ENCODE results near the gene PRM1.

Gene PRM1

DNA sequence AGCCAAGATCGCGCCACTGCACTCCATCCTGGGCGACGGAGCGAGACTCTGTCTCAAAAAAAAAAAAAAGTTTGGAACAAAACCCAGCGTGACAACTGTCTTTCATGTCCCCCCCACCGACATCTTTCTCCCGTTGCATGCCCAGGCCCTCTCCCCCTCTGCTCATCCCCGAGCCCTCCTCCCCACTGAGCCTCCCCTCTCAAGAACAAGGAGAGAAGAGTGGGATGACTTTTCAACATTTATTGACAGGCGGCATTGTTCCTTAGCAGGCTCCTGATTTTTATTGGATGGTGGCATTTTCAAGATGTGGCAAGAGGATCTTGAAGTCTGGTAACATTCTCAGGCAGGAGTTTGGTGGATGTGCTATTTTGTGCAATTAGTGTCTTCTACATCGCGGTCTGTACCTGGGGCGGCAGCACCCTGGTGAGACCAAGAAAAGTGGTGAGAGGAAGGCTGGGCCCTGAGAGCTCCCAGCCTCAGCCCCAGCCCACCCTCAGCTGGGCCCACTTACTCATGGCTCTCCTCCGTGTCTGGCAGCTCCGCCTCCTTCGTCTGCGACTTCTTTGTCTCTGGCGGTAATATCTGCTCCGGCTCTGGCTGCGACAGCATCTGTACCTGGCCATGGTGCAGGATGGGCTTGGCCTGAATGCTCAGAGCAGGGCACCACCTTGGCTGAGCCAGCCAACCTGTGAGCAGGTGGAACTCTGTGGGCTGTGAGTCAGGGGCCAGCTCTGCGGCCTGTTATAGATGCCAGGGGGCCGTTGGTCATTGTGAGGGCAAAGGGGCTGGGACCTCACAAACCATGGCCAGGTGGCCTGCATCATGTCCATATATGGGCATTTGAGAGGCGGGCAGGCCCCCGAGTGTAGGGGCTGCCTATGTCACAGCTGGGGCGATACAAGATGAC is at the start of gene PRM1:
Gene PRM1 (minus strand): TSS at position 715 of the 907 bp plus-strand sequence. CDS start 92 bp downstream, at position 623.
- no peak for DNase-seq

- DNase-seq: no peak
Measured at GRCh38 chr16:11330526-11331237, 49.6 kb upstream of the PRM1 start.

GRCh38 chr16:11329891-11330290 is 48.8 kb upstream of the PRM1 start:
- DNase-seq: no peak

GRCh38 chr16:11329071-11329491 is 48.0 kb upstream of the PRM1 start:
- no peak for DNase-seq

GRCh38 chr16:11328172-11329070 is 47.3 kb upstream of the PRM1 start:
- DNase-seq: no peak

DNA sequence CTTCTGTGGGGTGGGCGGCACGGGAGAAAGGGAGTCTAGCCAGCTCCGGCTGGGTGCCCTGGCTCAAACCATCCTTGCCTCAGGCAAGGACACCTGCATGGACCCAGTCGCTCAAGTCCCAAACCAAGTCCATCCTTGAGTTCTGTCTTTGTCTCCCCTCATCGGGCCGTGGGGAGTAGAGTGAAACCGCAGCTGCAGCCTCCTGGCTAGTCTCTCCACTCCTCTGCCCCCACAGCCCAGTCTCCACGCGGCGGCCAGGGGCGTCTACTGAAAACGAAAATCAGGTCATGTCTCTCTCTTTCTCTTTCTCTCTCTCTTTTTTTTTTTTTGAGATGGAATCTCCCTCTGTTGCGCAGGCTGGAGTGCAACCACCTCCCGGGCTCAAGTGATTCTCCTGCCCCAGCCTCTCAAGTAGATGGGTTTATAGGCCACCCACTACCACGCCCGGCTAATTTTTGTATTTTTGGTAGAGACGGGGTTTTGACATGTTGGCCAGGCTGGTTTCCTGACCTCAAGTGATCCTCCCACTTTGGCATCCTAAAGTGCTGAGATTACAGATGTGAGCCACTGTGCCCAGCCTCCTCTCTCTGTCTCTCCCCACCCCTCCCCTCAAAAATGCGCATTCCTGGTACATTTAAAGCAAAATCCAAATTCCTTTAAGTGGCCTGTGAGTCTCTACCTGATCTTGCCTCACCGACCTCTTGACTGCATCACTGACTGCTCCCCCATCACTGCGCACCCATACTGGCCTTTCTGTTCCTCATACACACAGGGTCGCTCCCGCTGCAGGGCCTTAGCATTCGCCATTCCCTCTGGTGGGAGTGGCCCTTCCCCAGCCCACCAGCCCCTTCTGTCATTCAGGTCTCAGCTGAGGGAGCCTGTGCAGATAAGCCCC is 46.4 kb upstream of the PRM1 start:
- DNase-seq: no peak

- no peak for DNase-seq
Measured at GRCh38 chr16:11326737-11327276, 45.7 kb upstream of the PRM1 start.

DNA sequence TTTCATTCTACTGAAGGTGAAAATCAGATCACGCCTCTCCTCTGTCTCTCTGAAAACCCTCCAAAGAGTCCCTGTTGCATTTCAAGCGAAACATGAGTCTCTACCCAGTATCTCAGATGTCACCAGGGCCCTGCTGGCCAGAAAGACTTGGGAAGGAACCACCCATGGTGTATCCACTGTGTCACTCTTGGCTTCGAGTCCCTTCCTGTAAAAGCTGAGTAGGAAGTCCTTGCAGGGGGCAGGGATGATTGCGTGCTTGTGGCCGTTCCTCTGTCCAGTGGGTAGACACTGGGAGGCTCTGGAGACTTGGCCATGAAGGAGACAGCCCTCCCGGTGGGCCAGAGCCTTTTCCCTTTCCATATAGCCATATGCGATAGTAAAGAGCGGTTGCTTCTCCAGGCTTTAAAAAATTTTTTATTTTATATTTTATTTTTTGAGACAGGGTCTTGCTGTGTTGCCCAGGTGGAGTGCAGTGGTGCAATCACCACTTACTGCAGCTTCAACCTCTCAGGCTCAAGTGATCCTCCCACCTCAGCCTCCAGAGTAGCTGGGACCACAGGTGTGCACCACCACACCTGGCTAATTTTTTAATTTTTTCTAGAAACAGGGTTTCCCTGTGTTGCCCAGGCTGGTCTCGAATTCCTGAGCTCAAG is 45.1 kb upstream of the PRM1 start:
- no peak for DNase-seq

DNA sequence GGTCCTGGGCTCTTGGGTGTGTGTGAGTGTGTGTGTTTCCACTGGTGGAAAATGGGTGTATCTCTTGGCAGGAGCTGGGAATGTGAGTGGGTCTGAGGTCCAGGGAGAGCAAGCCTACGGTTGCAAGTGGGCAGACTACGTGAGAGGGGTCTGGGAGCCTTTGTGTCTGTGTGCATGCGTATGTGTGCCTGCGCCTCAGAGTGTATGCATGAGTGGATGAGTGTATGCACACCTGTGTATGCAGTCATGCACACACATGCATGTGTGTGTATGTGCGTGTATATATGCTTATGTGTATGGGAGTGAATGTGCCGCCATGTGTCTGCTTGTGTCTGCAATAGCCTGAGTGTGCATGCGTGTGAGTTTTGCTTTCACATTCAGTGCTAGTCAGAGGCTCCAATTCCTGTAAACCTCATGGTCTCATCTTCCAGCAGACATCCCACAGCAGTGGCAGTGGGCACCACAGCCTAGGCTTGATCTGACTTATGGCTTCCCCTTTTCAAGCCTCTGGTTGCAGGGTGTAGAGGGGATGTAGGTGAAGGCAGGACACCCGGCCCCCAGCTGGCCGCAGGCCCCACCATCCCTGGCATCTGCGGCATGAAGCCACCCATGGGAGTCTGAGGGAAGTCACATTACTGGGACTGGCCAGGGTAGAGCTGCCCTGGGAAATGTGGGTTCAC is 44.4 kb upstream of the PRM1 start:
- no peak for DNase-seq

- no peak for DNase-seq
Measured at GRCh38 chr16:11323551-11324336, 42.6 kb upstream of the PRM1 start.

- DNase-seq: no peak
Measured at GRCh38 chr16:11322823-11323222, 41.7 kb upstream of the PRM1 start.

GRCh38 chr16:11321662-11322061 is 40.5 kb upstream of the PRM1 start:
- no peak for DNase-seq

DNA sequence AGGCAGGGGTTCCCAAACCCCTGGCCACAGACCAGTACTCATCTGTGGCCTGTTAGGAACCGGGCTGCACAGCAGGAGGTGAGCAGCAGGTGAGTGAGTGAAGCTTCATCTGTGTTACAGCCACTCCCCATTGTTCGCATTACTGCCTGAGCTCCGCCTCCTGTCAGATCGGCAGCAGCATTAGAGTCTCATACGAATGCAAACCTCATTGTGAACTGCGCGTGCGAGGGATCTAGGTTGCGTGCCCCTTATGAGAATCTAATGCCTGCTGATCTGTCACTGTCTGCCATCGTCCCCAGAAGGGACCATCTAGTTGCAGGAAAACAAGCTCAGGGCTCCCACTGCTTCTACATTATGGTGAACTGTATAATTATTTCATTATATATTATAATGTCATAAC is 39.0 kb upstream of the PRM1 start:
- no peak for DNase-seq

DNA sequence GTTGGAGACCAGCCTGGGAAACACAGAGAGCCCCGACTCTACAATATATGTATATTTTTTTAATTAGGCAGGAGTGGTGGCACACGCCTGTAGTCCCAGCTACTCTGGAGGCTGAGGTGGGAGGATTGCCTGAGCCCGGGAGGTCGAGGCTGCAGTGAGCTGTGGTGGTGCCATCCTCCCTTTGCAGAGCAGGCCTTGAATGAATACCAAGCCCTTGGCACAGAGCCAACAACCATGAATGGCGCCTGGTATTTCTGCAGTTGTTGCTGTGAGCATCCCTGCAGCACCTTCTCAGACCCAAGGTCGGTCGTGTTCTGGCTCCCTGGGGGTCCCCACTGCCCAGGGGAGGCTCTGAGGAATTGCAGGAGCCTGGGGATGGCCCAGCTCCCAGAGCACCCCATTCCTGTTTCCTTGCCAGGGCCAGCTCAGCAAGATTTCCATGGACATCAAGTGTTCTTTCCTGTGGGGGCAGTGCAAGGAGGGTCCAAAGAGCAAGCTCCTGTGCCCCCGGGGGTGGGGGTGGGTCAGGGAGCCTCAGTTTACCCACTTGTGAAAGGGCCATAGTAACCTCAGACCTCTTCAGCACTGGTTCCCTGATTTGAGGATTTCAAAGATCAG is 38.5 kb upstream of the PRM1 start:
- peak in 1 of 2 experiments; percentile 43 for DNase-seq

DNA sequence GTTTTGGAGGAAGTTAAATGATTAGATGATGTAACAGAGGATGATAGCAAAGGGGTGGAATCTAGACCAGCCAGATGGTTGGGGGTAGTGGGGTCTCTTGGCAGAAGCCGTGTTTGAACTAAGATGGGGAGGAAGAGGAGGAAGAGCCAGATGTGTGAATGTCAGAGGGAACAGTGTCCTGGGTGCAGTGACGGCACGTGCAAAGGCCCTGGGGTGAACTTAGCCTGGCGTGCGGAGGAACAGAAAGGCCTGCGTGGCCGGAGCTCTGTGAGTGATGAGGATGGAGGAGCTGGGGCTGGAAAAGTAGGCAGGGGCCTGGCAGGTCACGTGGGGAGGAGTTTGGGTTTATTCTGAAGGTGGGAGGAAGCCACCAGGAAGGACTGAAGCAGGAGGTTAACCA is 37.7 kb upstream of the PRM1 start:
- no peak for DNase-seq

- no peak for DNase-seq
Measured at GRCh38 chr16:11316331-11317015, 35.3 kb upstream of the PRM1 start.

- DNase-seq: no peak
Measured at GRCh38 chr16:11315510-11315909, 34.4 kb upstream of the PRM1 start.

GRCh38 chr16:11314309-11314894 is 33.3 kb upstream of the PRM1 start:
- DNase-seq: no peak
